Measurements from ENCODE around the gene SRRM3. TPM values are rescaled to one million over a fixed set of nuclear protein-coding genes. Genes with fewer than 3 reads are reported as not detected.
"Not testable (repeated sequence)": the region's sequence is repeated elsewhere in the genome, so short reads cannot be mapped to it uniquely, and the experiment has no call there.

Gene SRRM3
- total RNA-seq, 1 donor from 2014 or later: 6.7 TPM

GRCh38 chr7:76265299-76265698 lies 63.6 kb downstream of the SRRM3 start:
- DNase-seq: no peak

GRCh38 chr7:76267107-76267893 lies 65.6 kb downstream of the SRRM3 start:
- no peak for DNase-seq

- DNase-seq: no peak
These were observed 66.1 kb downstream of the SRRM3 start for GRCh38 chr7:76267894-76268183.

GRCh38 chr7:76268376-76268775 lies 66.7 kb downstream of the SRRM3 start:
- no peak for DNase-seq

GRCh38 chr7:76269895-76270294 lies 68.2 kb downstream of the SRRM3 start:
- peak; percentile 60 for DNase-seq

- not testable (repeated sequence) for DNase-seq
These were observed 69.7 kb downstream of the SRRM3 start for GRCh38 chr7:76271384-76271783.

- no peak for DNase-seq
These were observed 70.4 kb downstream of the SRRM3 start for GRCh38 chr7:76272142-76272541.

GRCh38 chr7:76272851-76273497 lies 71.3 kb downstream of the SRRM3 start:
- DNase-seq: no peak

GRCh38 chr7:76273503-76273902 lies 71.8 kb downstream of the SRRM3 start:
- DNase-seq: no peak

GRCh38 chr7:76278540-76278939 lies 76.8 kb downstream of the SRRM3 start:
- DNase-seq: no peak

GRCh38 chr7:76280408-76280807 lies 78.7 kb downstream of the SRRM3 start:
- no peak for DNase-seq

GRCh38 chr7:76281006-76281705 lies 79.5 kb downstream of the SRRM3 start:
- DNase-seq: no peak

- DNase-seq: no peak
These were observed 80.1 kb downstream of the SRRM3 start for GRCh38 chr7:76281706-76282343.

GRCh38 chr7:76282344-76283253 lies 80.9 kb downstream of the SRRM3 start:
- no peak for DNase-seq

GRCh38 chr7:76283254-76284159 lies 81.8 kb downstream of the SRRM3 start:
- DNase-seq: no peak

- no peak for DNase-seq
These were observed 84.1 kb downstream of the SRRM3 start for GRCh38 chr7:76285604-76286374.

- DNase-seq: no peak
These were observed 85.2 kb downstream of the SRRM3 start for GRCh38 chr7:76286842-76287403.

GRCh38 chr7:76290847-76291350 lies 89.2 kb downstream of the SRRM3 start:
- DNase-seq: not testable (repeated sequence)

All from occipital lobe (tissue), 2 donors.